Measurements from ENCODE around the gene PTGER3.
"Not testable (repeated sequence)": the region's sequence is repeated elsewhere in the genome, so short reads cannot be mapped to it uniquely, and the experiment has no call there.

PTGER3 gene

GRCh38 chr1:71001624-71002023 lies 46.0 kb downstream of the PTGER3 start:
- no peak for DNase-seq

GRCh38 chr1:70997793-70998192 lies 49.8 kb downstream of the PTGER3 start:
- no peak for DNase-seq

GRCh38 chr1:70994753-70995268 lies 52.8 kb downstream of the PTGER3 start:
- no peak for DNase-seq

- no peak for DNase-seq
Observed at GRCh38 chr1:70993798-70994197, 53.8 kb downstream of the PTGER3 start.

GRCh38 chr1:70992521-70992920 lies 55.1 kb downstream of the PTGER3 start:
- DNase-seq = no peak

- DNase-seq = no peak
Observed at GRCh38 chr1:70990469-70991253, 57.0 kb downstream of the PTGER3 start.

GRCh38 chr1:70987497-70987896 lies 60.1 kb downstream of the PTGER3 start:
- DNase-seq = no peak

- DNase-seq = not testable (repeated sequence)
Observed at GRCh38 chr1:70985776-70986225, 61.8 kb downstream of the PTGER3 start.

GRCh38 chr1:70985278-70985677 lies 62.3 kb downstream of the PTGER3 start:
- not testable (repeated sequence) for DNase-seq

GRCh38 chr1:70980361-70980760 lies 67.3 kb downstream of the PTGER3 start:
- no peak for DNase-seq

GRCh38 chr1:70979881-70980280 lies 67.7 kb downstream of the PTGER3 start:
- DNase-seq = no peak

- no peak for DNase-seq
Observed at GRCh38 chr1:70979313-70979712, 68.3 kb downstream of the PTGER3 start.

GRCh38 chr1:70978623-70979022 lies 69.0 kb downstream of the PTGER3 start:
- DNase-seq = no peak

GRCh38 chr1:70977575-70977974 lies 70.0 kb downstream of the PTGER3 start:
- no peak for DNase-seq

GRCh38 chr1:70977041-70977440 lies 70.6 kb downstream of the PTGER3 start:
- DNase-seq = no peak

- no peak for DNase-seq
Observed at GRCh38 chr1:70973754-70974153, 73.9 kb downstream of the PTGER3 start.

- no peak for DNase-seq
Observed at GRCh38 chr1:70970407-70970806, 77.2 kb downstream of the PTGER3 start.

GRCh38 chr1:70966018-70966638 lies 81.5 kb downstream of the PTGER3 start:
- DNase-seq = no peak

- no peak for DNase-seq
Observed at GRCh38 chr1:70963374-70963773, 84.2 kb downstream of the PTGER3 start.

- DNase-seq = no peak
Observed at GRCh38 chr1:70961374-70961975, 86.1 kb downstream of the PTGER3 start.

GRCh38 chr1:70948396-70949017 lies 99.1 kb downstream of the PTGER3 start:
- no peak for DNase-seq

GRCh38 chr1:70947835-70948234 lies 99.8 kb downstream of the PTGER3 start:
- DNase-seq = no peak

- DNase-seq = no peak
Observed at GRCh38 chr1:70945676-70946075, 101.9 kb downstream of the PTGER3 start.
